ENCODE results near the gene RALGPS2. TPM values are rescaled to one million over a fixed set of nuclear protein-coding genes. Genes with fewer than 3 reads are reported as not detected.

RALGPS2 gene
- total and polyA plus RNA-seq, 10 donors: 25.6 to 118 (median 77.2) TPM

DNA sequence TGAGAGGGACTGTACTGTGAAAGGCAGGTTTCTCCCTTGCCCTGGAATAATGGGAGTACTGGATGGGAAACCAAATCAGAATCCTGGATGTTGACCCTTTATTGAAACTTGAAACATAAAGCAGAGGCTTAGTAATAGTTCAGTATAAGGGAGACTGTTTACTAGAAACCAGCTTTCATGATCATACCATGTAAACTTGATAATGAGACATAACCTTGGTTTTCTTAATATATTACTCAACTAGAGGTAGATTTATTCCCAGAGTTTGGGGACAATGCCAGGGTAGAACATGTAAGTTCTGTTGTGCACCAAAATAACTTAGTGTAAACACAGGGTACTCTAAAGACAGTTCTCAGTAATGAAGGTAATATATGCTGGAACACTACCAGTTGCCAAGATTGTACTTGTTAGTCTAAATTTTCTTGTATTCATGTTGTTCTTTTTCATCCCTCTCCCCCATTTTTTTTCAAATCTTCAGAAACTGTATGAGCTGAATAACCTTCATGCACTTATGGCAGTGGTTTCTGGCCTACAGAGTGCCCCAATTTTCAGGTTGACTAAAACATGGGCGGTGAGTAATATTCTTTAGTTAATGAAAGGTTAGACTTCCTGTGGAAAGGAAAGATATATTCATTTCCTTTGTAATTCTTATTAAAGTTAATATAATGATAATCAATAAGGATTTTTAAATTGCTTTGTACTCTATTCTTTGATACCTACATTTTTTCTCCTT, 96.3 kb downstream of the RALGPS2 start:
- Histone ChIP-seq H3K4me3 (no peak overlapping the region), H3K9me3 (no peaks in the 10 kb centered on the region), H3K27ac (no peak overlapping the region), H3K36me3 (peaks cover 0 to 71% (median 12%) of the 10 kb centered on the region in 6 donors), H3K4me1 (no peaks in the 10 kb centered on the region), H3K27me3 (replicated peaks in 1 of 7) (no peaks in the 10 kb centered on the region)
- WGBS, 5 donors: 71 to 85% (median 80%) methylated on average over 1 of the region's 1 CpG
- TF ChIP-seq POLR2AphosphoS5 (IDR thresholded peaks at IDR 0.05) (no peak), POLR2A (IDR thresholded peaks at IDR 0.05) (no peak)
- TF ChIP-seq, protein P1, sequence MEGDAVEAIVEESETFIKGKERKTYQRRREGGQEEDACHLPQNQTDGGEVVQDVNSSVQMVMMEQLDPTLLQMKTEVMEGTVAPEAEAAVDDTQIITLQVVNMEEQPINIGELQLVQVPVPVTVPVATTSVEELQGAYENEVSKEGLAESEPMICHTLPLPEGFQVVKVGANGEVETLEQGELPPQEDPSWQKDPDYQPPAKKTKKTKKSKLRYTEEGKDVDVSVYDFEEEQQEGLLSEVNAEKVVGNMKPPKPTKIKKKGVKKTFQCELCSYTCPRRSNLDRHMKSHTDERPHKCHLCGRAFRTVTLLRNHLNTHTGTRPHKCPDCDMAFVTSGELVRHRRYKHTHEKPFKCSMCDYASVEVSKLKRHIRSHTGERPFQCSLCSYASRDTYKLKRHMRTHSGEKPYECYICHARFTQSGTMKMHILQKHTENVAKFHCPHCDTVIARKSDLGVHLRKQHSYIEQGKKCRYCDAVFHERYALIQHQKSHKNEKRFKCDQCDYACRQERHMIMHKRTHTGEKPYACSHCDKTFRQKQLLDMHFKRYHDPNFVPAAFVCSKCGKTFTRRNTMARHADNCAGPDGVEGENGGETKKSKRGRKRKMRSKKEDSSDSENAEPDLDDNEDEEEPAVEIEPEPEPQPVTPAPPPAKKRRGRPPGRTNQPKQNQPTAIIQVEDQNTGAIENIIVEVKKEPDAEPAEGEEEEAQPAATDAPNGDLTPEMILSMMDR (IDR thresholded peaks at IDR 0.05 in 8 of 11, conservative IDR thresholded peaks at IDR 0.05 in 3 of 11): no peak
- intact Hi-C loops (cut with DNase I; ENCODE audit: low total_unique reads): no loop called here
- DNase-seq: no peak

DNA sequence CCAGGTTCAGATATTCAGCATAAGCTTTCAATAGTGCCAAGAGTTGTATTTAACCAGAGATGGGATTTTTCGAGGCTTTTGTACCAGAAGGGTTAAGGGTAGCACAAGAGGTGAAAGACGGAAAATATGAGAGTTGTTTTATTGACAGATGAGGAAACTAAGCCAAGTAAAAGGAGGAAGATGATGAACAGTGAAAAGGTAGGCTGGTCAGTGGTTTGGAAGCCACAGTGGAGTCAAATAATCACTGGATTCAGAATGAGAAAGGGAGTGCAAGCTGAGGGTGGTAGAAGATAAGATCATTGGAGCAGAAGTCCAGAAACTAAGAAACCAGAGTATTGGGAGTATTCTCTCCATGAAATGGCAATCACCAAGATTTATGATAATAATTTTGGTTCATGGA, 100.1 kb downstream of the RALGPS2 start:
- H3K27ac ChIP-seq: no peak overlapping the region
- no peak overlapping the region for H3K4me3 ChIP-seq
- no peak for TF ChIP-seq POLR2A (IDR thresholded peaks at IDR 0.05)
- no peaks in the 10 kb centered on the region for H3K4me1 ChIP-seq
- H3K27me3 ChIP-seq (replicated peaks in 1 of 7): no peaks in the 10 kb centered on the region
- H3K36me3 ChIP-seq: peaks cover 0 to 65% (median 15%) of the 10 kb centered on the region in 6 donors
- WGBS, 5 donors: 84 to 92% (median 86%) methylated on average over 2 of the region's 2 CpGs
- H3K9me3 ChIP-seq: no peaks in the 10 kb centered on the region
- intact Hi-C loops (cut with DNase I; ENCODE audit: low total_unique reads): no loop called here
- DNase-seq: no peak

DNA sequence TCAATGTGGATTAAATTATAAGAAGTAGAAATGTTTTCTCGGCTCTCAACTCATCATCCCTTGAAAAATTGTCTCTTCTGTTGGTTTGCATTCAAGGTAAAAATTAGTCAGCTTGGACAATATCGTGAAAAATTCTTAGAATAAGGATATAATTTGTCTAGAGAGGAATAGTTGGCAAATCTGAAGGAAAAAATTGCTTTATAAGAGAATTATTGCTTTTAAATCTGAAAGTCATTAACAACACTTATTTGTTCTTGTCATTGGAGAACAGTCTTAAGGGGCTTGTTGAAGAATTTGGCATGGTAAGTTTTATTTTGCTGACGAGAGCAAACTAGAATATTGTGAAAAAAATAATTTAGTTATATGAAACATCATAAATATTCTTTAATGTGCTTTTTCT, 119.4 kb downstream of the RALGPS2 start:
- Histone ChIP-seq H3K4me1 (no peaks in the 10 kb centered on the region), H3K27ac (no peak overlapping the region), H3K27me3 (replicated peaks in 1 of 7) (no peaks in the 10 kb centered on the region), H3K36me3 (peaks cover 0 to 28% (median 0%) of the 10 kb centered on the region in 6 donors), H3K4me3 (no peak overlapping the region), H3K9me3 (no peaks in the 10 kb centered on the region)
- TF ChIP-seq POLR2A (IDR thresholded peaks at IDR 0.05) (no peak), POLR2AphosphoS5 (IDR thresholded peaks at IDR 0.05) (no peak)
- TF ChIP-seq, protein P1 (IDR thresholded peaks at IDR 0.05 in 8 of 11, conservative IDR thresholded peaks at IDR 0.05 in 3 of 11): no peak
- intact Hi-C loops (cut with DNase I; ENCODE audit: low total_unique reads): no loop called here
- DNase-seq: no peak
- 81 to 95% (median 94%) methylated on average over 3 of the region's 3 CpGs for WGBS, 5 donors

DNA sequence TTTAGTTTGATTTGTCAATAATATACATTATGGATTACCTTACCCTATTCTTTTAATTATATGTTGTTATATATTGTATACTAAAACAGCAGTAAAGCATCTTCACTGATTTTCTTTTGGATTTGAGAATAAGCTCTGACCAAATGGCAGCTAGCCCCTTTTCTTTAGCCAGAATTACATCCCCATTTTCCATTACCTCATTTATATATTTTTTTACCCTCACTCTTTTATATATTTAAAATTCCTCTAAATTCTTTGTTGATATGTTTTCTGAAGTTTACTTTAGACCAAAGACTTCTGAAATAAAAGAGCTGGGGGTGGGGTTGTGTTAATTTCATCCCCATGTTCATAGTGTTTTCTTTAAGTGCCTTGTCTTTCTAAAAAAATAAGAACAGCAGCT, 121.3 kb downstream of the RALGPS2 start:
- TF ChIP-seq POLR2AphosphoS5 (IDR thresholded peaks at IDR 0.05): no peak
- TF ChIP-seq POLR2A (IDR thresholded peaks at IDR 0.05): no peak
- TF ChIP-seq, protein P1 (IDR thresholded peaks at IDR 0.05 in 8 of 11, conservative IDR thresholded peaks at IDR 0.05 in 3 of 11): no peak
- peaks cover 0 to 35% (median 2%) of the 10 kb centered on the region in 6 donors for H3K36me3 ChIP-seq
- H3K27me3 ChIP-seq (replicated peaks in 1 of 7): no peaks in the 10 kb centered on the region
- no peaks in the 10 kb centered on the region for H3K4me1 ChIP-seq
- no peak overlapping the region for H3K4me3 ChIP-seq
- intact Hi-C loops (cut with DNase I; ENCODE audit: low total_unique reads): no loop called here
- H3K27ac ChIP-seq: no peak overlapping the region
- DNase-seq: no peak
- no peaks in the 10 kb centered on the region for H3K9me3 ChIP-seq

All from spleen (tissue), 11 donors.